Measurements from ENCODE around the gene RXFP1.

DNA sequence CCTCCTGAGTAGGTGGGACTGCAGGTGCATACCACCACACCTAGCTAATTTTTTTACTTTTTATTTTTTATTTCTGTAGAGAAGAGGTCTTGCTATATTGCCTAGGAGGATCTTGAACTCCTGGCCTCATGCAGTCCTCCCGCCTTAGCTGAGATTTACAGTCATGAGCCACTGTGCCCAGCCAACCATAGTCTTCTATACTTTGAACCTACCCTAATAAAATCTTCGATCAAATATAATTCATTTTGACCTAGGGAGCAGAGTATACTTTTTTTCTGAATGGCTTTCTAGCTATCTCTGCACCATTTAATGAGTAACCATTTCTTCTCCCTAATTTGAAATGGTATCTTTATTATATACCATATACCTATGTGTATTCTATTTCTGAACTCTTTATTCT, 157.1 kb downstream of the RXFP1 start:
- TF ChIP-seq, protein P1, sequence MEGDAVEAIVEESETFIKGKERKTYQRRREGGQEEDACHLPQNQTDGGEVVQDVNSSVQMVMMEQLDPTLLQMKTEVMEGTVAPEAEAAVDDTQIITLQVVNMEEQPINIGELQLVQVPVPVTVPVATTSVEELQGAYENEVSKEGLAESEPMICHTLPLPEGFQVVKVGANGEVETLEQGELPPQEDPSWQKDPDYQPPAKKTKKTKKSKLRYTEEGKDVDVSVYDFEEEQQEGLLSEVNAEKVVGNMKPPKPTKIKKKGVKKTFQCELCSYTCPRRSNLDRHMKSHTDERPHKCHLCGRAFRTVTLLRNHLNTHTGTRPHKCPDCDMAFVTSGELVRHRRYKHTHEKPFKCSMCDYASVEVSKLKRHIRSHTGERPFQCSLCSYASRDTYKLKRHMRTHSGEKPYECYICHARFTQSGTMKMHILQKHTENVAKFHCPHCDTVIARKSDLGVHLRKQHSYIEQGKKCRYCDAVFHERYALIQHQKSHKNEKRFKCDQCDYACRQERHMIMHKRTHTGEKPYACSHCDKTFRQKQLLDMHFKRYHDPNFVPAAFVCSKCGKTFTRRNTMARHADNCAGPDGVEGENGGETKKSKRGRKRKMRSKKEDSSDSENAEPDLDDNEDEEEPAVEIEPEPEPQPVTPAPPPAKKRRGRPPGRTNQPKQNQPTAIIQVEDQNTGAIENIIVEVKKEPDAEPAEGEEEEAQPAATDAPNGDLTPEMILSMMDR (conservative IDR thresholded peaks at IDR 0.05) = no peak
- no peak for TF ChIP-seq ZFX (IDR thresholded peaks at IDR 0.05)

Data from C4-2B (cell line).